ENCODE measurements around the gene PTPRR.

DNA sequence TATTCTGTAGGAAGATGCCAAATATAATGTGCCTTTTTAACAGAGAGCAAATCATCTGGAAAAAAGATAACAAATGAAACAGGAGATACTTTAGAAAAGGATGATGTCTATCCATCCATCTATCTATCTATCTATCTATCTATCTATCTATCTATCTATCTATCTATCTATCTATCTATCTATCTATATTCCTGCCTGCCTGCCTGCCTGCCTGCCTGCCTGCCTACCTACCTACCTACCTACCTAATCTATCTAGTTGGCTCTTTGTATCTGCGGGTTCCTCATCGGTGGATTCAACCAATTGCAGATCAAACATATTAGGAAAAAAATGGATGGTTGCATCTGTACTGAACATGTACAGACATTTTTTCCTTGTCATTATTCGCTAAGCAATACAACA lies 294.4 kb downstream of the PTPRR start:
- TF ChIP-seq POLR2AphosphoS5 (IDR thresholded peaks at IDR 0.05) (no peak), POLR2A (IDR thresholded peaks at IDR 0.05) (no peak), EP300 (IDR thresholded peaks at IDR 0.05) (no peak)
- TF ChIP-seq, protein P1, sequence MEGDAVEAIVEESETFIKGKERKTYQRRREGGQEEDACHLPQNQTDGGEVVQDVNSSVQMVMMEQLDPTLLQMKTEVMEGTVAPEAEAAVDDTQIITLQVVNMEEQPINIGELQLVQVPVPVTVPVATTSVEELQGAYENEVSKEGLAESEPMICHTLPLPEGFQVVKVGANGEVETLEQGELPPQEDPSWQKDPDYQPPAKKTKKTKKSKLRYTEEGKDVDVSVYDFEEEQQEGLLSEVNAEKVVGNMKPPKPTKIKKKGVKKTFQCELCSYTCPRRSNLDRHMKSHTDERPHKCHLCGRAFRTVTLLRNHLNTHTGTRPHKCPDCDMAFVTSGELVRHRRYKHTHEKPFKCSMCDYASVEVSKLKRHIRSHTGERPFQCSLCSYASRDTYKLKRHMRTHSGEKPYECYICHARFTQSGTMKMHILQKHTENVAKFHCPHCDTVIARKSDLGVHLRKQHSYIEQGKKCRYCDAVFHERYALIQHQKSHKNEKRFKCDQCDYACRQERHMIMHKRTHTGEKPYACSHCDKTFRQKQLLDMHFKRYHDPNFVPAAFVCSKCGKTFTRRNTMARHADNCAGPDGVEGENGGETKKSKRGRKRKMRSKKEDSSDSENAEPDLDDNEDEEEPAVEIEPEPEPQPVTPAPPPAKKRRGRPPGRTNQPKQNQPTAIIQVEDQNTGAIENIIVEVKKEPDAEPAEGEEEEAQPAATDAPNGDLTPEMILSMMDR (IDR thresholded peaks at IDR 0.05) = no peak

All from suprapubic skin (tissue), 4 donors.